ENCODE measurements around the gene ITGB8. TPM values are rescaled to one million over a fixed set of nuclear protein-coding genes. Genes with fewer than 3 reads are reported as not detected.
"Not testable (repeated sequence)": the region's sequence is repeated elsewhere in the genome, so short reads cannot be mapped to it uniquely, and the experiment has no call there.

ITGB8 gene
- polyA plus RNA-seq, 1 donor from 2014 or later, result 12.2 TPM

DNA sequence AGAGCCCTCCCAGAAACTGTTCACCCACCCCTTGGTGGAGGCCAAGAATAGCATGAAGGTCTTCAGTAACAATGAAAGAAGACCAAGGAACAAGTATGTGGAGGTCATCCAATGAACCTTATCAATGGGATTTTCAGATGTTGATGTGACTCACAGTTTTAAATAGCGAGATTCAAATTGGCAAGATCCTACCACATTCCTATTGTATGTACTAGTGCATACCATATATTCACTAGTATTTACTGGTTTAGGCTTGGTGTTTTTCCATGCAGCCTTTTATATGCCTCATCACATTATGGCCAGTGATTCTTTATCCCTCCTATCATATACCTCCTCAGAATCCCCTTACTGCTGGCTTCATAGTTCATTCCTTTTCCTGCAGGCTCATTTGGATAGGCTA is 54.4 kb downstream of the ITGB8 start:
- Histone ChIP-seq H3K27ac (ENCODE audit: low read length) (no peak overlapping the region), H3K4me2 (ENCODE audit: low read length) (no peak overlapping the region), H3K36me3 (ENCODE audit: insufficient read depth, low read length) (no peaks in the 10 kb centered on the region), H3K9me2 (ENCODE audit: insufficient read depth, low read length) (no peaks in the 10 kb centered on the region), H3K4me3 (ENCODE audit: low read length) (no peak overlapping the region), H3K9ac (ENCODE audit: low read length) (no peak overlapping the region), H3F3A (ENCODE audit: insufficient read depth, low read length, poor library complexity, severe bottlenecking) (no peaks in the 10 kb centered on the region), H3K9me3 (ENCODE audit: low read length) (no peaks in the 10 kb centered on the region), H2AFZ (ENCODE audit: low read depth, low read length) (no peak overlapping the region), H3K79me2 (replicated peaks; ENCODE audit: insufficient read depth, low read length) (no peaks in the 10 kb centered on the region), H4K20me1 (ENCODE audit: insufficient read depth) (no peaks in the 10 kb centered on the region), H3K27me3 (ENCODE audit: insufficient read depth, low read depth, low read length) (no peaks in the 10 kb centered on the region)
- no peak for TF ChIP-seq TAF1 (IDR thresholded peaks at IDR 0.05; ENCODE audit: low read depth)
- no peak for TF ChIP-seq POLR2AphosphoS5 (IDR thresholded peaks at IDR 0.05)
- no peak for TF ChIP-seq RAD21 (conservative IDR thresholded peaks at IDR 0.05)
- no peak for TF ChIP-seq MXI1 (conservative IDR thresholded peaks at IDR 0.05; ENCODE audit: poor library complexity, severe bottlenecking)
- TF ChIP-seq EZH2 (IDR thresholded peaks at IDR 0.05; ENCODE audit: borderline replicate concordance, insufficient read depth, low read length, poor library complexity, severe bottlenecking), result no peak
- TF ChIP-seq EP300 (conservative IDR thresholded peaks at IDR 0.05; ENCODE audit: poor library complexity, severe bottlenecking), result no peak
- TF ChIP-seq SMC3 (conservative IDR thresholded peaks at IDR 0.05; ENCODE audit: poor library complexity), result no peak
- TF ChIP-seq, protein P1, sequence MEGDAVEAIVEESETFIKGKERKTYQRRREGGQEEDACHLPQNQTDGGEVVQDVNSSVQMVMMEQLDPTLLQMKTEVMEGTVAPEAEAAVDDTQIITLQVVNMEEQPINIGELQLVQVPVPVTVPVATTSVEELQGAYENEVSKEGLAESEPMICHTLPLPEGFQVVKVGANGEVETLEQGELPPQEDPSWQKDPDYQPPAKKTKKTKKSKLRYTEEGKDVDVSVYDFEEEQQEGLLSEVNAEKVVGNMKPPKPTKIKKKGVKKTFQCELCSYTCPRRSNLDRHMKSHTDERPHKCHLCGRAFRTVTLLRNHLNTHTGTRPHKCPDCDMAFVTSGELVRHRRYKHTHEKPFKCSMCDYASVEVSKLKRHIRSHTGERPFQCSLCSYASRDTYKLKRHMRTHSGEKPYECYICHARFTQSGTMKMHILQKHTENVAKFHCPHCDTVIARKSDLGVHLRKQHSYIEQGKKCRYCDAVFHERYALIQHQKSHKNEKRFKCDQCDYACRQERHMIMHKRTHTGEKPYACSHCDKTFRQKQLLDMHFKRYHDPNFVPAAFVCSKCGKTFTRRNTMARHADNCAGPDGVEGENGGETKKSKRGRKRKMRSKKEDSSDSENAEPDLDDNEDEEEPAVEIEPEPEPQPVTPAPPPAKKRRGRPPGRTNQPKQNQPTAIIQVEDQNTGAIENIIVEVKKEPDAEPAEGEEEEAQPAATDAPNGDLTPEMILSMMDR (IDR thresholded peaks at IDR 0.05; ENCODE audit: poor library complexity, severe bottlenecking), result no peak
- TF ChIP-seq, protein P2, sequence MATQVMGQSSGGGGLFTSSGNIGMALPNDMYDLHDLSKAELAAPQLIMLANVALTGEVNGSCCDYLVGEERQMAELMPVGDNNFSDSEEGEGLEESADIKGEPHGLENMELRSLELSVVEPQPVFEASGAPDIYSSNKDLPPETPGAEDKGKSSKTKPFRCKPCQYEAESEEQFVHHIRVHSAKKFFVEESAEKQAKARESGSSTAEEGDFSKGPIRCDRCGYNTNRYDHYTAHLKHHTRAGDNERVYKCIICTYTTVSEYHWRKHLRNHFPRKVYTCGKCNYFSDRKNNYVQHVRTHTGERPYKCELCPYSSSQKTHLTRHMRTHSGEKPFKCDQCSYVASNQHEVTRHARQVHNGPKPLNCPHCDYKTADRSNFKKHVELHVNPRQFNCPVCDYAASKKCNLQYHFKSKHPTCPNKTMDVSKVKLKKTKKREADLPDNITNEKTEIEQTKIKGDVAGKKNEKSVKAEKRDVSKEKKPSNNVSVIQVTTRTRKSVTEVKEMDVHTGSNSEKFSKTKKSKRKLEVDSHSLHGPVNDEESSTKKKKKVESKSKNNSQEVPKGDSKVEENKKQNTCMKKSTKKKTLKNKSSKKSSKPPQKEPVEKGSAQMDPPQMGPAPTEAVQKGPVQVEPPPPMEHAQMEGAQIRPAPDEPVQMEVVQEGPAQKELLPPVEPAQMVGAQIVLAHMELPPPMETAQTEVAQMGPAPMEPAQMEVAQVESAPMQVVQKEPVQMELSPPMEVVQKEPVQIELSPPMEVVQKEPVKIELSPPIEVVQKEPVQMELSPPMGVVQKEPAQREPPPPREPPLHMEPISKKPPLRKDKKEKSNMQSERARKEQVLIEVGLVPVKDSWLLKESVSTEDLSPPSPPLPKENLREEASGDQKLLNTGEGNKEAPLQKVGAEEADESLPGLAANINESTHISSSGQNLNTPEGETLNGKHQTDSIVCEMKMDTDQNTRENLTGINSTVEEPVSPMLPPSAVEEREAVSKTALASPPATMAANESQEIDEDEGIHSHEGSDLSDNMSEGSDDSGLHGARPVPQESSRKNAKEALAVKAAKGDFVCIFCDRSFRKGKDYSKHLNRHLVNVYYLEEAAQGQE (IDR thresholded peaks at IDR 0.05; ENCODE audit: borderline replicate concordance), result no peak

DNA sequence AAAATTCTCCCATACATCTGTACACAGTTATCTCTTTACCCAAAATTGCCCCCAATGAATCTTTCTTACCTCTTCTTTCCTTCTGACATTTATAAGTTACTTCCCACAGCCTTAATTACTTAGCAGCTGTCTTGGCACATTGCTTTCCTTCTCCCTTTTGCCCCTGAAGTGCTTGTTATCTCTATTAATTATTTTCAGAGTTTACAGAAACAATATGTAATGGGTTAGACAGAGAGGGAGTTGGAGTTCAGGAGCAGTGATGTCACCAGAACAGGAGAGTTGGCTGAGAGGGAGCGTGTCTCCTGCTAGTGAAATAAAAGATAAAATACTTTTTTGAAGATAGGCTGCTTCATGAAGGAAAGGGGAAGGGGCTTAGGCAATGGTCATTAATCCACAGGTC is 57.4 kb downstream of the ITGB8 start:
- H3K9me3 ChIP-seq (ENCODE audit: low read length), result no peaks in the 10 kb centered on the region
- no peaks in the 10 kb centered on the region for H4K20me1 ChIP-seq (ENCODE audit: insufficient read depth)
- TF ChIP-seq, protein P2 (IDR thresholded peaks at IDR 0.05; ENCODE audit: borderline replicate concordance), result no peak
- TF ChIP-seq SMC3 (conservative IDR thresholded peaks at IDR 0.05; ENCODE audit: poor library complexity), result no peak
- H3K9ac ChIP-seq (ENCODE audit: low read length), result no peak overlapping the region
- H3F3A ChIP-seq (ENCODE audit: insufficient read depth, low read length, poor library complexity, severe bottlenecking), result no peaks in the 10 kb centered on the region
- H3K4me2 ChIP-seq (ENCODE audit: low read length), result no peak overlapping the region
- H3K36me3 ChIP-seq (ENCODE audit: insufficient read depth, low read length), result no peaks in the 10 kb centered on the region
- no peak overlapping the region for H3K4me3 ChIP-seq (ENCODE audit: low read length)
- H2AFZ ChIP-seq (ENCODE audit: low read depth, low read length), result no peak overlapping the region
- H3K9me2 ChIP-seq (ENCODE audit: insufficient read depth, low read length), result no peaks in the 10 kb centered on the region
- H3K27me3 ChIP-seq (ENCODE audit: insufficient read depth, low read depth, low read length), result no peaks in the 10 kb centered on the region
- no peaks in the 10 kb centered on the region for H3K79me2 ChIP-seq (replicated peaks; ENCODE audit: insufficient read depth, low read length)
- H3K27ac ChIP-seq (ENCODE audit: low read length), result no peak overlapping the region

DNA sequence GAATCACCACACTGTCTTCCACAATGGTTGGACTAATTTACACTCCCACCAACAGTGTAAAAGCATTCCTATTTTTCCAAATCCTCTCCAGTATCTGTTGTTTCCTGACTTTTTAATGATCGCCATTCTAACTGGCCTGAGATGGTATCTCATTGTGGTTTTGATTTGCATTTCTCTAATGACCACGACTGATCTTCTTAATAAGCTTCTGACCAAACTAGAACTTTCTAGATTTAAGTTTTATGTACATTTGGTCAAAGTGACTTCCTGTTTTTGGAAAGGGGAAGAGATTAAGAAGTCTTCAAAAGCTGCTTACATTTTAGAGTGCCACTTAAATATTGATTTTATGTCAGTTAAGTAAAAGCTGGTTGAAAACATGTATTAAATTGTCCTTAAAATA is 58.5 kb downstream of the ITGB8 start:
- H3K9me3 ChIP-seq (ENCODE audit: low read length); H3K27ac ChIP-seq (ENCODE audit: low read length); H4K20me1 ChIP-seq (ENCODE audit: insufficient read depth); H2AFZ ChIP-seq (ENCODE audit: low read depth, low read length); H3K27me3 ChIP-seq (ENCODE audit: insufficient read depth, low read depth, low read length); H3K9me2 ChIP-seq (ENCODE audit: insufficient read depth, low read length); H3K9ac ChIP-seq (ENCODE audit: low read length); H3K4me2 ChIP-seq (ENCODE audit: low read length); H3F3A ChIP-seq (ENCODE audit: insufficient read depth, low read length, poor library complexity, severe bottlenecking); H3K4me3 ChIP-seq (ENCODE audit: low read length); H3K36me3 ChIP-seq (ENCODE audit: insufficient read depth, low read length); H3K79me2 ChIP-seq (replicated peaks; ENCODE audit: insufficient read depth, low read length): not testable (repeated sequence)
